SK-N-SH treated with all-trans-retinoic acid at 6 μM for 48 hours (cell line): ENCODE measurements around the gene WFS1.

Source experiments
- ATAC-seq: fragments of 200-7000 bp; cut with Tn5 transposase; 3 replicates; pipeline ENCODE4 v1.9.1; 2020; ENCODE audit warnings: mild to moderate bottlenecking, moderate library complexity
- BACH2 ChIP-seq: fragments of 250-450 bp; sonication (Bioruptor Pico); IDR thresholded peaks from 2 replicates; pipeline ENCODE4 v1.9.0; 2021; ENCODE audit warnings: mild to moderate bottlenecking, borderline replicate concordance
- CREB5 ChIP-seq: fragments of 250-450 bp; sonication (Bioruptor Pico); IDR thresholded peaks from 2 replicates; pipeline ENCODE4 v1.5.1; 2020; ENCODE audit warnings: low read depth, mild to moderate bottlenecking, moderate library complexity
- CSDC2 ChIP-seq: fragments of 250-450 bp; sonication (Bioruptor Pico); IDR thresholded peaks from 2 replicates; pipeline ENCODE4 v1.5.0; 2020; ENCODE audit warnings: mild to moderate bottlenecking, moderate library complexity
- GLIS3 ChIP-seq: fragments of 250-450 bp; sonication (Bioruptor Pico); IDR thresholded peaks from 2 replicates; pipeline ENCODE4 v1.5.0; 2020; ENCODE audit warnings: mild to moderate bottlenecking, moderate library complexity
- ISL1 ChIP-seq: fragments of 250-450 bp; sonication (Bioruptor Pico); IDR thresholded peaks from 2 replicates; pipeline ENCODE4 v2.1.2; 2022; ENCODE audit warnings: mild to moderate bottlenecking, moderate library complexity
- OSR1 ChIP-seq: fragments of 250-450 bp; sonication (Bioruptor Pico); IDR thresholded peaks from 2 replicates; pipeline ENCODE4 v1.8.0; 2022; ENCODE audit warnings: moderate library complexity, mild to moderate bottlenecking, inconsistent platforms
- POU6F1 ChIP-seq: fragments of 250-450 bp; sonication (Bioruptor Pico); IDR thresholded peaks from 2 replicates; pipeline ENCODE4 v1.8.0; 2021; ENCODE audit warnings: low read depth, mild to moderate bottlenecking, moderate library complexity, borderline replicate concordance
- SNAI2 ChIP-seq: fragments of 250-450 bp; sonication (Bioruptor Pico); IDR thresholded peaks from 2 replicates; pipeline ENCODE4 v1.5.0; 2020; ENCODE audit warnings: mild to moderate bottlenecking, moderate library complexity
- TOX ChIP-seq: fragments of 250-450 bp; sonication (Bioruptor Pico); IDR thresholded peaks from 2 replicates; pipeline ENCODE4 v1.8.0; 2021; ENCODE audit warnings: mild to moderate bottlenecking, moderate library complexity, borderline replicate concordance
- TSHZ2 ChIP-seq: fragments of 250-450 bp; sonication (Bioruptor Pico); IDR thresholded peaks from 2 replicates; pipeline ENCODE4 v1.5.0; 2020; ENCODE audit warnings: mild to moderate bottlenecking, moderate library complexity
- ZFP3 ChIP-seq: fragments of 250-450 bp; sonication (Bioruptor Pico); IDR thresholded peaks from 2 replicates; pipeline ENCODE4 v1.5.0; 2020; ENCODE audit warnings: mild to moderate bottlenecking, moderate library complexity
- ZFP30 ChIP-seq: fragments of 450-650 bp; formaldehyde crosslinking; IDR thresholded peaks from 2 replicates; pipeline ENCODE4 v1.5.0; 2022; ENCODE audit warnings: mild to moderate bottlenecking, moderate library complexity
- ZNF565 ChIP-seq: fragments of 450-650 bp; formaldehyde crosslinking; conservative IDR thresholded peaks from 2 replicates; pipeline ENCODE4 v1.5.0; 2020; ENCODE audit warnings: low read depth, mild to moderate bottlenecking, moderate library complexity
- ZNF70 ChIP-seq: fragments of 450-650 bp; formaldehyde crosslinking; IDR thresholded peaks from 2 replicates; pipeline ENCODE4 v1.5.0; 2020; ENCODE audit warnings: mild to moderate bottlenecking, moderate library complexity
- ZNF8 ChIP-seq: fragments of 450-650 bp; formaldehyde crosslinking; IDR thresholded peaks from 2 replicates; pipeline ENCODE4 v1.5.0; 2020; ENCODE audit warnings: mild to moderate bottlenecking, moderate library complexity
- TF ChIP-seq, protein P1 (sequence below): fragments of 250-450 bp; sonication (Bioruptor Pico); IDR thresholded peaks from 2 replicates; pipeline ENCODE4 v1.5.1; 2021; ENCODE audit warnings: mild to moderate bottlenecking, moderate library complexity

Gene WFS1

GRCh38 chr4:6307891-6308290, 38.2 kb downstream of the WFS1 start:
- ATAC-seq = no peak

DNA sequence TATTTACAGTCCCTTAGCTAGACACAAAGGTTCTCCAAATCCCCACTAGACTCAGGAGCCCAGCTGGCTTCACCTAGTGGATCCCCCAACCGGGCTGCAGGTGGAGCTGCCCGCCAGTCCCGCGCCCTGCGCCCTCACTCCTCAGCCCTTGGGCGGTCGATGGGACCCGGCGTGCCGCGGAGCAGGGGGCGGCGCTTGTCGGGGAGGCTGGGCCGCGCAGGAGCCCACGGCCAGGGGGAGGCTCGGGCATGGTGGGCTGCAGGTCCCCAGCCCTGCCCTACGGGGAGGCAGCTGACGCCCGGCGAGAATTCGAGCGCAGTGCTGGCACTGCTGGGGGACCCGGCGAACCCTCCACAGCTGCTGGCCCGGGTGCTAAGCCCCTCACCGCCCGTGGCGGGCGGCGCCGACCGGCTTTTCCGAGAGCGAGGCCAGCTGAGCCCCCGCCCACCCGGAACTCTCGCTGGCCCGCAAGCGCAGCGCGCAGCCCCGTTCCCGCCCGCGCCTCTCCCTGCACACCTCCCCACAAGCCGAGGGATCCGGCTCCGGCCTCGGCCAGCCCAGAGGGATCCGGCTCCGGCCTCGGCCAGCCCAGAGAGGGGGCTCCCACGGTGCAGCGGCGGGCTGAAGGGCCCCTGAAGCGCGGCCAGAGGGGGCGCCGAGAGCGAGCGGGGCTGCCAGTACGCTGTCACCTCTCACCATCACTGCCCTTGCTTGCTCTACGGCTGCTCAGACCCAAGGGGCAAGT, 39.4 kb downstream of the WFS1 start:
- peak; percentile 77 for ATAC-seq
- 0 out of 2 replicates have a peak, but pooled peaks have one; percentile 13 for TF ChIP-seq TSHZ2 (CRISPR knock-in tag)
- no peak for TF ChIP-seq ZNF70

More at GRCh38 chr4:6307891-6308290, 38.2 kb downstream of the WFS1 start:
- TF ChIP-seq BACH2 (CRISPR knock-in tag) = no peak
- no peak for TF ChIP-seq SNAI2 (CRISPR knock-in tag)
- no peak for TF ChIP-seq GLIS3
- no peak for TF ChIP-seq ZFP3
- no peak for TF ChIP-seq TSHZ2 (CRISPR knock-in tag)
- no peak for TF ChIP-seq CSDC2 (CRISPR knock-in tag)
- no peak for TF ChIP-seq ISL1 (CRISPR knock-in tag)
- TF ChIP-seq ZFP30 = no peak
- TF ChIP-seq, protein P1, sequence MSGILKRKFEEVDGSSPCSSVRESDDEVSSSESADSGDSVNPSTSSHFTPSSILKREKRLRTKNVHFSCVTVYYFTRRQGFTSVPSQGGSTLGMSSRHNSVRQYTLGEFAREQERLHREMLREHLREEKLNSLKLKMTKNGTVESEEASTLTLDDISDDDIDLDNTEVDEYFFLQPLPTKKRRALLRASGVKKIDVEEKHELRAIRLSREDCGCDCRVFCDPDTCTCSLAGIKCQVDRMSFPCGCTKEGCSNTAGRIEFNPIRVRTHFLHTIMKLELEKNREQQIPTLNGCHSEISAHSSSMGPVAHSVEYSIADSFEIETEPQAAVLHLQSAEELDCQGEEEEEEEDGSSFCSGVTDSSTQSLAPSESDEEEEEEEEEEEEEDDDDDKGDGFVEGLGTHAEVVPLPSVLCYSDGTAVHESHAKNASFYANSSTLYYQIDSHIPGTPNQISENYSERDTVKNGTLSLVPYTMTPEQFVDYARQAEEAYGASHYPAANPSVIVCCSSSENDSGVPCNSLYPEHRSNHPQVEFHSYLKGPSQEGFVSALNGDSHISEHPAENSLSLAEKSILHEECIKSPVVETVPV (CRISPR knock-in tag) = no peak
- no peak for TF ChIP-seq TOX (CRISPR knock-in tag)
- TF ChIP-seq ZNF70 = no peak
- TF ChIP-seq CREB5 (CRISPR knock-in tag) = no peak
- TF ChIP-seq ZNF8 (CRISPR knock-in tag) = no peak
- TF ChIP-seq POU6F1 (CRISPR knock-in tag) = no peak
- TF ChIP-seq, all 23 proteins: peak for 0

GRCh38 chr4:6309777-6310176, 40.1 kb downstream of the WFS1 start:
- TF ChIP-seq OSR1 (no peak), CREB5 (CRISPR knock-in tag) (no peak), ZFP3 (no peak), ZFP30 (no peak)
- no peak for ATAC-seq

- no peak for TF ChIP-seq ZNF565 (CRISPR knock-in tag)
- no peak for ATAC-seq
Observed at GRCh38 chr4:6313216-6313615, 43.6 kb downstream of the WFS1 start.
